Stimulated activated CD8-positive, alpha-beta memory T cell treated with anti-CD3 and anti-CD28 coated beads, Interleukin-7, amount 100 ng/mL, for 1 hour (primary cell): ENCODE measurements around the gene SMG7.

Source experiments
- DNase-seq, 2 donors: peaks; one replicate each; pipeline ENCODE4 v3.0.0-alpha.2; 2020; ENCODE audit warnings: low read depth in 2 of 2

The SMG7 gene

DNA sequence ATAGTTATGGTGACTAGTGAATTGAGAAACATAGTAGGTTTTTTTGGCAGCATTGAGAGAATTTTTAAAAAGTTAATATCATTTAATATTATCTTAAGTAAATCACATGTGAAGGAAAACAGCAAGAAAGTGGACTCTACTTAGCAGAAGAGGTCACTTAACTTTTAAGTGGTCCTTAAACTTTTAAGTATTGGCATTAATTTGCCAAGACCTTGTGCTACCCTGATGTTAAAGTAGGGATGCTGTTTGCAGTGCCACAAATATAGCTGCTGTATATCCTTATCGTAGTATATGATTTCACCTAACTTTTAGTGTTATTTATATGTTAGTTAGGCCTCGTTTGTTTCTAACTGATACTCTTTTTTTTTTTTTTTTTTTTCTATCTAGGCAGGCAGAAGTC, 40.2 kb downstream of the SMG7 start:
- DNase-seq = no peak

DNA sequence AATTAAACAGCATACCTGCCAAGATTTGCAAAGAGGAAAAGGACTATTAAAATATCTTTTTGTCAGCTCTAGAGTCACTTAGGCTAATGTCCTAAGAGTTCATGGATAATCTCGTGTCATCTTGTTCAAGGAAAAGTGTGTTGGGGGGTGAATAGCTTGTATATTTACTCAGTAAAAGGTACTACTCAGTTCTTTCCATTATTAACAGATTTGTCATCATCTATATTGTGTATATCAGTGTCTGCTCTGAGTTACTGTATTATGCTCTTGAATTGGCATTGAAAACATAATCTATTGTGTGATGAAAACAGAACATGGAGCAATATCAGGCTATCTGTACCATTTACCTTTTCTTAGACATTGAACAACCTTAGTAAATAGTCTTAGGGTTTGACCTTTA, 41.9 kb downstream of the SMG7 start:
- no peak for DNase-seq

DNA sequence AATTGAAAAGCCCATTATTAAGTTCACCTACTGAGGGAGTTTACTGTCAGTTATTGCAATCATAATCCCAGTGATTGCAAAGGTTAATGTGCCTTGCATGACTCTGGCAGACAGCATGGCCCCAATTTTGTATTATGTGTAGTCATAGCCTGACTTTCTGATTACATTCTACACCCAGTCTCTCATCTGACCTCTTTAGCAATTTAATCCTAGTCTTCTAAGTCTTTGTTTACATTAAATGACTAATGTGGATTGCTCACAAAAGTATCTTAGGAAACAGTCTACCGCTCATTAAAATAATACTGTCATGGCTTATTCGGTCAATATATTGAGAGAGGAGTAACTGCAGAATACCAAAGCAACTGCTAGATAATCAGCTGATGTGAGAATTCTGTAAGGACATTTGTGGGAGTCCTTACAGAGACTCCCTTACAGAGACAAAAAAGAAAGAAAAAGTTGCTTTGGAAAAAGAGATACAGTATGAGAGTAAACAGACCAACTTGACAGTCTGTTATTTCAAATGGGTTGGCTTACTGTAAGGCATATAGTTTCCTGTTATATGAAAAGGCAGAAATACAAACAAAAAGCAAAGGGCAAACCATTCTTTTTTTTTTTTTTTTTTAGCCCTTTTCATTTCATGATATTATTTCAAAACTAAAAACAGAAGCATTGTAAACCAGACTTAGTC, 42.8 kb downstream of the SMG7 start:
- DNase-seq = no peak

DNA sequence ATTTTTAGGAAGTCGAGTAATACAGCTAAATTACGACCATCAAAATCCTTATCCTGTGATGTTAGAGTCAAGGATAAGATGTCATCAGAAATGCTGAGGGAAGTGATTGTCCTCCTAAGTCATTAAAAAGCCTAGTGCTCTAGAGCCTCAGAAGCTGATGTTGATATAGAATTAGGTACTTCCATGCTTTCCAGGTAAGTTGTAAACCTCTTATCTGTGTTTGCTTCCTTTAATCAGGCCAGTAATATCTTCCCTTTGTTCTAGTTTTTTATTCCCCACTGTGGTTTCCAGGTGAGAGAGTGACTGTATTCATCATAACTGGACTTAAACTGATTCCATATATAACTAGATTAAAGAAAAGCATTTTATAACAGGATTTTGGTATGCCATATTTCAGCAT, 44.4 kb downstream of the SMG7 start:
- DNase-seq = no peak

DNA sequence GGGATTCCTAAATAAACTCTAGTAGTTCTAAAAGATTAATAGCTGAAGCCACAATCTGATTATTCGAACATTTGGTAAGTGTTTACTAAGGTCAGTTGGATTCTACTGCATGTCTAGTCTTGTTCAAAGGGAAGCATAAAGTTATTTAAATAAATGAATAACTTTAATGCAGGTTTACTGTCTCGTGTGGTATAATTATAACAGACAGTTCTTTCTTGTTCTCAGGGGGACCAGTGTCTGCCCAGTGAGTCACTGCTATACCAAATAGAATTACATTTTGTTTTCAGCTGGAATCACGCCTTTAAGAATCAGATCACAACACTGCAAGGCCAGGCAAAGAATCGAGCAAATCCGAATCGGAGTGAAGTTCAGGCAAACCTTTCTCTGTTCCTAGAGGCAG, 45.1 kb downstream of the SMG7 start:
- DNase-seq = no peak

DNA sequence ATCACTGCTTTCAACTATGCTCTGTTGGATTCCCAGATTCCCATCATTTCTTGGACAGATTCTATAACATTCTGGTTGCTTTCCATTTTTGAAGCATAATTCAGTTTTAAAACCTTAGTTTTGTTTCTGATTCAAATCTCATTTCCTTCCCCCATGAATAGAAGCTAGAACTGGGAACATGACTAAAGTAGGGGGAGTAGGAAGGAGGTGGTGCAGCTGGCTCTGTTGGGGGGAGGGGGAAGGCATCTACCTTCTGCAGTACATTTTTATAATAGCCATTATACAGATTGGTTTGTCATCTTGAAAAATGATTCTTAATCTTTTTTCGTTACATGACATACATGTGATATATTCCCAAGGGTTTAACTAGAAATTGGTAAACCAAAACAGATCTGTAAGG, 48.1 kb downstream of the SMG7 start:
- no peak for DNase-seq

DNA sequence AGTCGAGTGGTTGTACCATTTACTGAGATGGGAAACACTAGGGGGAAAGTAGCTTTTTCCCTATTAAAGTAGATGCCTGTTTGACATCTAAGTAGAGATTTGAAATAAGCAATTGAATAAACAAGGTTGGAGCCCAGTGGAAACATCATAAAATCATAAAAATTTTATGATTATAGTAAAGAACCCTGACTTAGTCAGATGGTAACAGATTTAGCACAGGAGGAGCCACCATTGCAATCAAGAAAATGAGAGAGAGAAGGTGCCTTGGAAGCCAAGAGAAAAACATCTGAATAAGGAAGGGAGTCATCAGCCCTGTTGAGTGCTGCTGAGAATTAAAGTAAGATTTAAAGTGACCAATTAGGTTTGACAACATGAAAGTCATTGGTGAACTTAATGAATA, 49.8 kb downstream of the SMG7 start:
- DNase-seq = no peak

DNA sequence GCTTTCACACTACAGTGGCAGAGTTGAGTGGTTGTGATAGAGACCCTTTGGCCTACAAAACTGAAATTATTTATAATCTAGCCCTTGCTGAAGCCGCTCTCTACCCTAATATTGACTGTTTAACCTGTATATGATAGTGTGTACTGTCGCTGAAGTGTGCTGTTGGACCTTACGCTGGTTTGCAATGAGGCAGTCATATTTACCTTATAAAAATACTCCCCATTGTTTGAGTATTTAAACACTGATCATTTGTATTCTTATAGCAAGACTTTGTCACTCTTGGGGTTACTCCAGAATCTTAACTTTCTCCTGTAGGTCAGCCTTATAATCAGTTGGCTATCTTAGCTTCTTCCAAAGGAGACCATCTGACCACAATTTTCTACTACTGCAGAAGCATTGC, 56.3 kb downstream of the SMG7 start:
- no peak for DNase-seq

DNA sequence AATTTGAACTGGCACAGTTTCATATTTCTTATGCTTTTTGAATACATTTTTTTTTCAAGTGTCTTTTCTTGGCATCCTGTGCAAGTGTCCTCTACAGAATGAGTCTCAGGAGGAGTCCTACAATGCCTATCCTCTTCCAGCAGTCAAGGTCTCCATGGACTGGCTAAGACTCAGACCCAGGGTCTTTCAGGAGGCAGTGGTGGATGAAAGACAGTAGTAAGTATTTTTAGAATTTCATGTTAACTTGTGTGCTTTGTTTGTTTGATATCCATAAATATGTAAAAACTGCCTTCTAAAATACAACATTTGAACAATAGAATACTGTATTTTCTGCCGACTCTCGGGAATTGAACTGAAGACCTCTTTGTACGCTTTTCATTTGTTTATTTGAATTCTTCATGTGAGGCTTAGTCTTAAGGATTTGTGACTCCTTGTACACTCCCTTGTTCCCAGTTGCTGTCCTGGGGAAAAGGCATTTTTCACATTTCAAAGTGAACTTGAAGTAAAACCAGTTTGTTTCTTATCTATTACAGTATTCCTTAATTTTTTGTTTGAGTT, 61.4 kb downstream of the SMG7 start:
- no peak for DNase-seq

DNA sequence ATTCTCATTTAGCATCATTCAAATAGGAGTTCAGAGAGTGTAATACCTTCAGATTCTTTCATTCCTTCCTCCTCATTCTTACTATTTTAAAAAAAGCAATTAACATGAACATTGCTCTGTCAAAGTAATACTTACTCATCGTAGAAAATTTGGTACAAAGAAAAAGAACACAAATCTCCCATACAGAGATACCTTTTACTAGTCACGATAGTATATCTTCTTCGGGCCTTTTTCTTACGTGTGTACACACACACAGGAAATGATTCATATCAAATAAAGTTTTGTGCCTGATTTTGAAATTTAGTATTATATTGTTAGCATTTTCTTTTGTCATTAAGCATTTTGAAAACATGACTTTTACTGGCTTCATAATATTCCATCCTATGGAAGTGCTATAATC, 65.1 kb downstream of the SMG7 start:
- no peak for DNase-seq

DNA sequence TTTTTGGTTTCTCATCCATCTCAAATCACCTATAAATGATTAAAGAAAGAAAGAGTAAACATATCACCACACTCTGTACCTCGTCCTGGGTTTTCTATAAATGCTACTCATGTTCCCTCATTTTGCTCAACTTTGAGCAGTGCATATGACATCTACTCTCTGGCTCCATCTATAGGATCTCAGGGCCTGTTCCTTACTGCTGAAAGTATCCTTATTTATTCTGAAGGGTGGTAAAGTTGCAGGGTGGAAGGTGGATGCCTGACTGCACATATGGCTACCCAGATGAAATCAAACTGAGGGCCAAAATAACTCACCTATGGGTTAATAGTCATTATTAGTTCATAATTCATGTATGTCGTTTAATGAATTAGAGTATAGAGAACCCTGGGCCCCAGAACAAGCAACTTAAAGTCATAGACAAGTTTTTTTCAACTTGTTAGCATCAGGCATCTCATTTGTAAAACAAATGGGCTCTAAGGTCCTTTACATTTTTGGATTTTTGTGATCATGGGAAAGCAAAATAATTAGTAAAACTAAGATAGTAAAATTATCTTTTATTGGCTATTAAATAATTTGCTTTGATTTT, 71.4 kb downstream of the SMG7 start:
- no peak for DNase-seq

DNA sequence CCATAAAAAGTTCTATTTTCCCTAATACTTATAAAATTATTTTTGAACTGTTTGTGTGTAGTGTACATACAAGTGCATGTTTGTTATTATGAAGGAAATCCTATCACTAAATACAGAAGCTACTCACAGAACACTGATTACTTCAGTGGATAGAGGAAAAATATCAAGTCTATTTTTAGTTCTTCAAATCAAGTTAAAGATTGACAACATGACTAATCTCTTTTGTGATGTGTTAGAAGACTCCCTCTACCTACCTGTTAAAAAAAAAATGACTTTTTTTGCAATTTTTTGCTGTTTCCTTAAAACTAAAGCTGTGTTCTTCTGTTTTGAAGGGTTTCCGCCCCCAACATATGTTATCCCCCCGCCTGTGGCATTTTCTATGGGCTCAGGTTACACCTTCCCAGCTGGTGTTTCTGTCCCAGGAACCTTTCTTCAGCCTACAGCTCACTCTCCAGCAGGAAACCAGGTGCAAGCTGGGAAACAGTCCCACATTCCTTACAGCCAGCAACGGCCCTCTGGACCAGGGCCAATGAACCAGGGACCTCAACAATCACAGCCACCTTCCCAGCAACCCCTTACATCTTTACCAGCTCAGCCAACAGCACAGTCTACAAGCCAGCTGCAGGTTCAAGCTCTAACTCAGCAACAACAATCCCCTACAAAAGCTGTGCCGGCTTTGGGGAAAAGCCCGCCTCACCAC, 72.4 kb downstream of the SMG7 start:
- DNase-seq = no peak

DNA sequence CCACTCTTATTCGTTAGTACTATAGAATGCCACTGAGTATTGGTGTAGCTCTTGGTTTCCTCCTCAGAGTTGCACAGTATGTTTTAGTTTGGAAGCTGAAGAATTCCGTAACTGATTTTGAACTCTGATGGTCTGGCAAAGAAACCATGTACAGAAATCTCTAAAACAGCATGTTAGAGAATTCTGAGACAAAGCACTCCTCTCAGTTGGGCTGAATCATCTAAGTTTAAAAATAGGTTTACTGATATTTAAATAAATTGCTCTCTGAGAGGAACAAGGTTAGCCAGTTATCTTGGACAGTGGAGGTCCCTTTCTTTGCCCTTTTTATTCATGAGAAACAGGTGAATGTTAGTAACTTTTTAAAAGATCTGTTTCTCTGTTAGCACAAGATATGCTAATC, 74.1 kb downstream of the SMG7 start:
- no peak for DNase-seq

DNA sequence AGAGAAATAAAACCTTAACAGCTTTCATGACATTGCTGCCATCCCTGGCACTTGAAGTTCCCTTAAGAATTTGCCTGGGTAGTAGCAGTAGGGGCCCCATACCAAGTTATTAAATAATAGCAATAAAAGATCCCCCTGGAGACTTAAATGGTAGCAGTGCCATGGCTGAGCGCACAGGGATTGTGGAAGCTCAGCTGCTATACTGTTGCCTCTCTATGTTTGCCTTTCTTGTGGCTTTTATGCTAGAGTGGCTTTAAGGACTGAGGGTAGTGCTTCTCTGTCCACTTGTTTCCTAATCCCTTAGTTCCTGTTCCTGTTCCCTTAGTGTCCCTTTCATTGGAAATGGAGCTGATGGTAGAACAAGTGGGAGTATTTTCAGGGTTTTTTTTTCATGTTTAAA, 75.8 kb downstream of the SMG7 start:
- DNase-seq = no peak

DNA sequence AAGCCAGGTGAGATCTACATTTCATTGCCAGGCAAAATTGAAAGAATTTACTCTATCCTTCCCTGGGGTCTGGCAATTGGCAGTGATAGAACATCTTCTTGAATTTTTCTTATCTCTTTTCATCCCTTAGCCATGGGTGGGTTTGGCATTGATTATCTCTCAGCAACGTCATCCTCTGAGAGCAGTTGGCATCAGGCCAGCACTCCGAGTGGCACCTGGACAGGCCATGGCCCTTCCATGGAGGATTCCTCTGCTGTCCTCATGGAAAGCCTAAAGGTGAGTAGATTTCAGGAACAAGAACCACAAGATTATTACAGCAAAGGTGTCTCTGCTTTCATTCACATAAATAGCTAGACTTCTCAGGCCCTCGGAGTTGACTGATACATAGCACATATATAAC, 78.6 kb downstream of the SMG7 start:
- DNase-seq = no peak

DNA sequence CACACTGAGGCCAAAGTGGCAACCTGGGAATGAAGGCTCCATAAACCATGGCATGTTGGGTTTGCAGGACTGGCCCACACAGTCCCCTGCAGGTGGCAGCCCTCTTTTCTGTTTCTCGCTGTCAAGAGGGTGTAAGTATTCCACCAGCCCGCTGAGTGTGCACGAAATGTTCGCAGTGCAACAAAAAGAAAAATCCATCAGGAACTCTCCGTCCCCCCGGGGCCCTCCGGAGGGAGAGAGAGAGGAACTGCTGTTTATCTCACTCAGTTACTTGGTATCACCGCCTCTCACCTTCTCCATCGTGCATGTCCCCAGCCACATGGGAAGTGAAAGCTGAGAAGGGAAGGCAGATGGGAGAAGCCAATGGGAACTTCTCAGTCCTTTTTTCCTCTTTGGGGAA, 79.6 kb downstream of the SMG7 start:
- no peak for DNase-seq

DNA sequence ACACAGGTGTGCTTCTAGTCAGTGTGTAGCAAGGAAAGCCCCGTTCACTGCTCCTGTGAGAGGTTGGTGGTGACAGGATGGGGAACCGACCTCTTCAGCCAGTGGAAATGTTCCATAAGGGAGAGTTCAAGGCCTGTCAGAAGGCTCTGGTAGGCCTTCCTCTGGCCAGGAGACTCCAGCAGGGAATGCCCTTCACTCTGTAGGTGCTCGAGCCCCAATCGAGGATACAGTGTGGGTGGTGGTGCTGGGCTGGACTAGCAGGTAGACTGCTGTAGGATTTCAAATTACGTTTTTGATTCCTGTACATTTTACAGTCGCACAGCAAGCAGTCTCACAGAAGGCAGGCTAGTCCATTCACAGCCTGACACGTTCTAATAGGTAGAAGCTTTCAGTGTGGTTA, 80.1 kb downstream of the SMG7 start:
- DNase-seq = no peak

DNA sequence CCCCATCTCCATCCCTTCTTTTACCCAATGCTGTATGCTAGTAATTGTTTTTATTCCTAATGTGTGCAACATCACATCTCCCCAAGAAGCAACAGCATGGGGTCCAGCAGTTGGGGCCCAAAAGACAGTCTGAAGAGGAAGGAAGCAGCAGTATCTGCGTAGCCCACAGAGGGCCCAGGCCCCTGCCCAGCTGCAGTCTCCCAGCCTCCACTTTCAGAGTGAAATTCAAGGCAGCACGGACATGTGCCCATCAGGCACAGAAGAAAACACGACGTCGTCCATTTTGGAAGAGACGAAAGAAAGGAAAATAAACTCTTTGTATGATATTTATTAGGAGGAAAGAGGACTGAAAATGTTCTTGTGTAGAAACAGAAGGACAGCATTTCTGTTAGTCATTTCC, 80.6 kb downstream of the SMG7 start:
- no peak for DNase-seq

DNA sequence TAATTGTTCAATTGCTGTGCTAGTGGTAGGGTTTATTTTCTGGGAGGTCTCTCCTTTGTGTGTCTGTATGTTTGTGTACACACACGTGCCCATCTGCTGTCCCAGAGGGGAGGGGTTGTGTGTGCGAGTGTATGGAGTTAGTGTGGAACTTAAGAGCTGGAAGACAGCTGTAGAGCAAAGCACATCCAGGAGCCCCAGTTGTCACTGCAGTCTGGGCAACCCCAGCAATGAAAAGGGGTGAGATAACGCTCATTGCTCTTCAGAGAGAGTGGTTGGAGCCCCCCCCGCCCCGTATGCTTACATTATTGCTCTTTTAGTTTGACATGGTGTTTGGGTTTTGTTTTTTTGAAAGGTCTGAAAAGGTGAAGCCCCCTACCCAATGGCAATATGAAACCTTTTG, 81.0 kb downstream of the SMG7 start:
- no peak for DNase-seq

DNA sequence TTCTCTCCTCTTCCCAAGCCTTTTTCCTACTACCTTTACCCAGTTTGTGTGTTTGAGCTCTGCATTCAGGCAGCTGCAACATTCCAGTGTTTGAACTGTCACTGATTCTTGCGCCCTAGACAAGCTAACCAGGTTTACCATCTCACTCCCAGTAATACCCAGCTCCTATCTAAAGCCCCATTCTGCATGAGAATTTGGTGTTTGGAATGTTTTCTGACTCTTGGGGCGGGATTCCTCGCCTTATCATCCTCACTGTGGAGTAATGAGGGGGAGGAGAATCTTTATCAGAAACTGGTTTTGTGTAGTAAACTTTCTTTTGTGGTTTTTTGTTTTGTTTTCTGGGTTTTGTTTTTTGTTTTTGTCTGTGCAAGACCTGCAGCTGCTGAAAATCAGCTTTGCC, 81.5 kb downstream of the SMG7 start:
- no peak for DNase-seq

DNA sequence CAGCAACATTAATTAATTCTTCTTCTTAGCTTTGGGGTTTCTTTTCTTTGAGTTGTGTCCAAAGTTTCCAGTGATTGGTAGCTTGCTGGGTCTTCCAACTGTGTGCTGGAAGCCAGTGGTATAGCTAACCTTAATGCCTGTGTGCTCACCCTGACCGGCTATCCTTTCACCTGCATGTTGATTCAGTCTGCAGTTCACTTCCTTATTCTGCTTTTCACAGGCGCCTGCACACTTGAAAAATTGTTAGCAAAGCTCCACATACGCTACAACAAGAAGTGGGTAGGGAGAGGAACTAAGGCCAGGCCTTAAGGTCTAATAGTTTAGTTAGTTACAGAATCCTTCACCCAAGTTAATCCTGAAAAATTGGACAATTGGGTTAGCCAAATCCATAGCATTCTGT, 82.3 kb downstream of the SMG7 start:
- no peak for DNase-seq

DNA sequence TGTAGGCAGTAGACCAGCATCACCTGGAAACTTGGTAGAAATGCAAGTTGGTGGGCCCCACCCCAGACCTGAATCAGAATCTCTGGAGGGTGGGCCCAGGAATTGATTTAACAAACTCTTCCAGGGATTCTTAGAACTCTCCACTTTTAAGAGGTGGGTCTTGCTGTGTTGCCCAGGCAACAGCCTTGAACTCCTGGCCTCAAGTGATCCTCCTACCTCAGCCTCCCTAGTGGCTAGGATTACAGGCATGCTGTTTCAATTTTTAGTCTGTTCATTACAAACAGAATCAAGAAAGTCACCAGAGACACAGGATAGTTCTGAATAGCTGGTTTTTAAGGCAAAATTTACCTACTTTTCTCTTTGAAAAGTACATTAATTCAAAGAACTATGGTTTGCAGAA, 86.8 kb downstream of the SMG7 start:
- no peak for DNase-seq

DNA sequence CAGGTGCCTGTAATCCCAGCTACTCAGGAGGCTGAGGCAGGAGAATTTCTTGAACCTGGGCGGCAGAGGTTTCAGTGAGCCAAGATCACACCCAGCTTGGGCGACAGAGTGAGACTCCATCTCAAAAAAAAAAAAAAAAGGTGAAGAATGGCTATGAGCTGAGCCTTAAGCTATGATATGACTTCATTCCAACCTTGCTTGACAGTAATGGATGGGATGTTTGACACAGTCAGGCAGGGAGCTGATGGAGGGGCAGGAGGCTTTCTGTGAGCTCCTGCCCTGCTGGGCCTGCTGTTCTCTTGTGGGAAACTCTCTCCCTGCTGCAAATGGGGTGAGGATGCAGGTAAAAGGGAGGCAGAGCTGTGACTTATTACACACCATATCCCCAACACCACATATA, 90.4 kb downstream of the SMG7 start:
- no peak for DNase-seq
